Measurements from ENCODE around the gene ARL5C.

The ARL5C gene

GRCh38 chr17:39107155-39107554, 58.8 kb downstream of the ARL5C start:
- DNase-seq (ENCODE audit: low spot score) = no peak
